Kidney epithelial cell (primary cell): ENCODE results near the gene SLCO3A1. TPM values are rescaled to one million over a fixed set of nuclear protein-coding genes. Genes with fewer than 3 reads are reported as not detected.

ENCODE experiments used
- DNase-seq: peaks from one replicate; pipeline ENCODE4 v3.0.0-alpha.2; 2010; ENCODE audit warnings: low read depth
- H3K27me3 ChIP-seq: 2 replicates; pipeline ENCODE4 v1.6.0; 2011; ENCODE audit warnings: low read length; ENCODE audit not compliant: control insufficient read depth, insufficient read depth
- H3K36me3 ChIP-seq: 2 replicates; pipeline ENCODE4 v1.5.1; 2011; ENCODE audit warnings: low read length; ENCODE audit not compliant: control insufficient read depth, insufficient read depth
- H3K4me3 ChIP-seq: 2 replicates; pipeline ENCODE4 v1.5.1; 2011; ENCODE audit warnings: low read depth, mild to moderate bottlenecking, control low read depth, low read length
- CTCF ChIP-seq: IDR thresholded peaks from 2 replicates; pipeline ENCODE4 v1.5.1; 2011; ENCODE audit warnings: mild to moderate bottlenecking, moderate library complexity, low read length, control low read depth, inconsistent platforms; ENCODE audit not compliant: insufficient read depth, poor library complexity, severe bottlenecking
- total RNA-seq: library from RNA; depleted of rRNA; stranded (reverse); fragments of >200 nt; gene quantifications from 2 replicates; pipeline ENCODE4 v1.2.3, GENCODE V29; 2015

Gene SLCO3A1
- total RNA-seq, 1 donor from 2014 or later = 3.1 TPM

DNA sequence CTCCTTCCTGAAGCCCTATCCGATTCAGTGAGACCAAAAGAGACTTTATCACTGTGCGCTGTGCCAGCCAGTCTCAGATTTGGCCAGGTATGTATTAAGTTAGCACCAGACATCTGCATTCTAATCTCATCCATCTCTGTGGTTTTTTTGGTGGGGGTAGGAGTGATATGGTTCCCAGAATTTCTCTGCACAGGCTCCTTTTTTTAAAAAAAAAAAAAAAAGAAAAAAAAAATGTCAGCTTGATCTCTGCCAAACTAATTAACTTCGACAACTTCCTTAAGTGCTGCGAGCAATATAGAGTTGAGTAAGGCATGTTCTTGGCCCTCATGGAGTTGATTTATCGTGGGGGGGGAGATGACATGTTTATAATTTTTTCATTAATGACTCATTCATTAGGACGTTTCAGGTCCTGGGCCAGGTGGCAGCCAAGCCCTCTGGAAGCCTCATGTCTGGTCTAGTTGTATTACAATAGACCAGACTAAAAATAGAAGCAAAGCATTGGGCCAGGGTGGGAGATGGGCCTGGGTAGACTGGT lies 12.9 kb downstream of the SLCO3A1 start:
- DNase-seq = no peak

GRCh38 chr15:91866971-91867372 lies 13.5 kb downstream of the SLCO3A1 start:
- Histone ChIP-seq H3K27me3 (no peaks in the 10 kb centered on the region), H3K36me3 (no peaks in the 10 kb centered on the region), H3K4me3 (no peak overlapping the region)
- TF ChIP-seq CTCF = no peak
- no peak for DNase-seq

More for the DNA sequence above, 12.9 kb downstream of the SLCO3A1 start:
- no peak for TF ChIP-seq CTCF
- no peaks in the 10 kb centered on the region for H3K36me3 ChIP-seq
- H3K27me3 ChIP-seq = no peaks in the 10 kb centered on the region
- no peak overlapping the region for H3K4me3 ChIP-seq

DNA sequence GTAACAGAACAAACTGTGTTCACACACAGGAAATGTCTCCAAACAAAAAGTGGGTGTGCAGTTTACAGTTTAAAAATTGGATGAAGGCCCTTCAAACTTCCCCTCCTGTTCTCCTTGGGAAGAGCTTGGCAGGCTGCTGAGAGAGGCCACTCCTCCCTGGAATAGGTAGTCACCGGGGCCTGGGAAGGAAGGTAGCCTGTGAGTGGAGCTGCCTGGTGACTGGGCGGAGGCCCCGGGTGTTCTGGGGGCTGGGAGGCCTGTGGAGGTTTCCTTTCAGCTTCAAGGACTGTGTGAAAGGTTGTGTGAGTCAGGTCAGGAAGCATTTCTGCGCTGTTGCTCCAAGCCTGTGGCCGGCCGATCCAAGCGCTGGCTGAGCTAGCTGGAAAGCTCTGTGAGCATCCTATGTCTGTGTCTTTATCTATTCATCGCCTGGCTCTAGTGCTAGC lies 14.1 kb downstream of the SLCO3A1 start:
- peak; percentile 71 for DNase-seq
- Histone ChIP-seq H3K36me3 (no peaks in the 10 kb centered on the region), H3K4me3 (no peak overlapping the region), H3K27me3 (no peaks in the 10 kb centered on the region)
- TF ChIP-seq CTCF = no peak

- no peaks in the 10 kb centered on the region for H3K36me3 ChIP-seq
- no peaks in the 10 kb centered on the region for H3K27me3 ChIP-seq
- DNase-seq = no peak
- no peak for TF ChIP-seq CTCF
- H3K4me3 ChIP-seq = no peak overlapping the region
These were observed 17.5 kb downstream of the SLCO3A1 start for GRCh38 chr15:91870876-91871537.

- TF ChIP-seq CTCF = no peak
- H3K4me3 ChIP-seq = no peak overlapping the region
- no peak for DNase-seq
- H3K27me3 ChIP-seq = no peaks in the 10 kb centered on the region
- H3K36me3 ChIP-seq = no peaks in the 10 kb centered on the region
These were observed 18.3 kb downstream of the SLCO3A1 start for GRCh38 chr15:91871837-91872236.
